ENCODE data around the gene RACK1.

GRCh38 chr5:181239062-181239663, 4.5 kb downstream of the RACK1 start:
- TF ChIP-seq TAF1 (IDR thresholded peaks at IDR 0.05; ENCODE audit: borderline replicate concordance, low read depth, low read length) (no peak), MXI1 (IDR thresholded peaks at IDR 0.05; ENCODE audit: low read depth, low read length) (no peak), CTCF (IDR thresholded peaks at IDR 0.05) (no peak), RFX5 (IDR thresholded peaks at IDR 0.05; ENCODE audit: low read length) (no peak), EP300 (IDR thresholded peaks at IDR 0.05; ENCODE audit: borderline replicate concordance in 1 of 2, low read depth in 1 of 2, low read length in 1 of 2) (no peak), CHD2 (IDR thresholded peaks at IDR 0.05; ENCODE audit: low read length, partially characterized antibody) (no peak), GABPA (IDR thresholded peaks at IDR 0.05; ENCODE audit: low read depth) (no peak), POLR2AphosphoS5 (IDR thresholded peaks at IDR 0.05; ENCODE audit: low read depth, low read length) (no peak), JUND (IDR thresholded peaks at IDR 0.05) (no peak), FOXM1 (IDR thresholded peaks at IDR 0.05; ENCODE audit: low read depth) (no peak)
- TF ChIP-seq, protein P1, sequence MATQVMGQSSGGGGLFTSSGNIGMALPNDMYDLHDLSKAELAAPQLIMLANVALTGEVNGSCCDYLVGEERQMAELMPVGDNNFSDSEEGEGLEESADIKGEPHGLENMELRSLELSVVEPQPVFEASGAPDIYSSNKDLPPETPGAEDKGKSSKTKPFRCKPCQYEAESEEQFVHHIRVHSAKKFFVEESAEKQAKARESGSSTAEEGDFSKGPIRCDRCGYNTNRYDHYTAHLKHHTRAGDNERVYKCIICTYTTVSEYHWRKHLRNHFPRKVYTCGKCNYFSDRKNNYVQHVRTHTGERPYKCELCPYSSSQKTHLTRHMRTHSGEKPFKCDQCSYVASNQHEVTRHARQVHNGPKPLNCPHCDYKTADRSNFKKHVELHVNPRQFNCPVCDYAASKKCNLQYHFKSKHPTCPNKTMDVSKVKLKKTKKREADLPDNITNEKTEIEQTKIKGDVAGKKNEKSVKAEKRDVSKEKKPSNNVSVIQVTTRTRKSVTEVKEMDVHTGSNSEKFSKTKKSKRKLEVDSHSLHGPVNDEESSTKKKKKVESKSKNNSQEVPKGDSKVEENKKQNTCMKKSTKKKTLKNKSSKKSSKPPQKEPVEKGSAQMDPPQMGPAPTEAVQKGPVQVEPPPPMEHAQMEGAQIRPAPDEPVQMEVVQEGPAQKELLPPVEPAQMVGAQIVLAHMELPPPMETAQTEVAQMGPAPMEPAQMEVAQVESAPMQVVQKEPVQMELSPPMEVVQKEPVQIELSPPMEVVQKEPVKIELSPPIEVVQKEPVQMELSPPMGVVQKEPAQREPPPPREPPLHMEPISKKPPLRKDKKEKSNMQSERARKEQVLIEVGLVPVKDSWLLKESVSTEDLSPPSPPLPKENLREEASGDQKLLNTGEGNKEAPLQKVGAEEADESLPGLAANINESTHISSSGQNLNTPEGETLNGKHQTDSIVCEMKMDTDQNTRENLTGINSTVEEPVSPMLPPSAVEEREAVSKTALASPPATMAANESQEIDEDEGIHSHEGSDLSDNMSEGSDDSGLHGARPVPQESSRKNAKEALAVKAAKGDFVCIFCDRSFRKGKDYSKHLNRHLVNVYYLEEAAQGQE (IDR thresholded peaks at IDR 0.05; ENCODE audit: low read depth, low read length): no peak
- TF ChIP-seq, protein P2, sequence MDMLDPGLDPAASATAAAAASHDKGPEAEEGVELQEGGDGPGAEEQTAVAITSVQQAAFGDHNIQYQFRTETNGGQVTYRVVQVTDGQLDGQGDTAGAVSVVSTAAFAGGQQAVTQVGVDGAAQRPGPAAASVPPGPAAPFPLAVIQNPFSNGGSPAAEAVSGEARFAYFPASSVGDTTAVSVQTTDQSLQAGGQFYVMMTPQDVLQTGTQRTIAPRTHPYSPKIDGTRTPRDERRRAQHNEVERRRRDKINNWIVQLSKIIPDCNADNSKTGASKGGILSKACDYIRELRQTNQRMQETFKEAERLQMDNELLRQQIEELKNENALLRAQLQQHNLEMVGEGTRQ (IDR thresholded peaks at IDR 0.05; ENCODE audit: borderline replicate concordance, low read depth, low read length): no peak
